ENCODE measurements around the gene SLN. TPM values are rescaled to one million over a fixed set of nuclear protein-coding genes. Genes with fewer than 3 reads are reported as not detected.
A peak's percentile ranks its signal among the peaks of the same experiment; 100 is the strongest.

Gene SLN
- total and polyA plus RNA-seq, 2 donors (not counting 1 experiment from before 2014, with no cell fraction given) = not detected

- TF ChIP-seq CTCF (conservative IDR thresholded peaks at IDR 0.05 in 1 of 2, IDR thresholded peaks at IDR 0.05 in 1 of 2; ENCODE audit: low read depth in 1 of 2, low read length in 2 of 2) (no peak), EZH2 (IDR thresholded peaks at IDR 0.05; ENCODE audit: low read length, missing control alignments) (no peak)
- Histone ChIP-seq H2AFZ (ENCODE audit: low read length) (no peak overlapping the region), H3K4me2 (ENCODE audit: extremely low read depth, insufficient read depth, low read length) (no peak overlapping the region), H3K4me1 (ENCODE audit: control insufficient read depth, extremely low read depth, insufficient read depth, low read length) (no peaks in the 10 kb centered on the region), H3K9me3 (ENCODE audit: control insufficient read depth, insufficient read depth, low read depth, low read length) (no peaks in the 10 kb centered on the region), H3K9ac (ENCODE audit: insufficient read depth, low read length) (no peak overlapping the region), H3K79me2 (ENCODE audit: control insufficient read depth, insufficient read depth, low read length) (no peaks in the 10 kb centered on the region), H3K36me3 (ENCODE audit: control insufficient read depth, insufficient read depth, low read length) (no peaks in the 10 kb centered on the region), H4K20me1 (ENCODE audit: control insufficient read depth, extremely low read depth, insufficient read depth, low read length) (no peaks in the 10 kb centered on the region), H3K27me3 (ENCODE audit: control insufficient read depth, insufficient read depth, low read length) (peaks cover 3% of the 10 kb centered on the region), H3K4me3 (replicated peaks in 1 of 4; ENCODE audit: control extremely low read depth in 1 of 4, insufficient read depth in 1 of 4, low read depth in 3 of 4, low read length in 4 of 4) (no peak overlapping the region), H3K27ac (ENCODE audit: insufficient read depth, low read length) (no peak overlapping the region)
- DNase-seq (ENCODE audit: low read depth in 2 of 2) = no peak
These were observed 32.9 kb upstream of the SLN start for GRCh38 chr11:107744736-107745135.

DNA sequence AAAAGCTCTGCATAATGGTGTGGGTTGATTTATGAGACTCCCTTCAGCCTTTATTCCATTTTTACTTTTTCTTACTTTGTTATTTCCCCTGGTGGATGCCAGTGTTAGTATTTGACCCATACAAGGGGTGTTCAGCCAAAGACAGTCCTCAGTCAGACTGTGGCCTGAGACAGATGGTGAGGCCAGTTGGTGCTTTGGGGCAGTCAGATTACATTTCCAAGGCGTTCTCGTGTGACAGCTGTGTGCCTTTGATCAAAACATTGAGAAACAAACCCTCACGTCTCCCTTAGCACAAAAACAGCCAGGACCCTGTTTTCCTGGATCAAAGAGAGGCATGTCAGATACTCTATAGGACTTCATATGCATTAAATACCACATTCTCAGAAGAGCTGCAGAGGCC is 31.3 kb upstream of the SLN start:
- no peak overlapping the region for H3K27ac ChIP-seq (ENCODE audit: insufficient read depth, low read length)
- H2AFZ ChIP-seq (ENCODE audit: low read length) = no peak overlapping the region
- H3K4me2 ChIP-seq (ENCODE audit: extremely low read depth, insufficient read depth, low read length) = no peak overlapping the region
- H4K20me1 ChIP-seq (ENCODE audit: control insufficient read depth, extremely low read depth, insufficient read depth, low read length) = no peaks in the 10 kb centered on the region
- no peaks in the 10 kb centered on the region for H3K9me3 ChIP-seq (ENCODE audit: control insufficient read depth, insufficient read depth, low read depth, low read length)
- no peaks in the 10 kb centered on the region for H3K36me3 ChIP-seq (ENCODE audit: control insufficient read depth, insufficient read depth, low read length)
- H3K4me3 ChIP-seq (replicated peaks in 1 of 4; ENCODE audit: control extremely low read depth in 1 of 4, insufficient read depth in 1 of 4, low read depth in 3 of 4, low read length in 4 of 4) = no peak overlapping the region
- H3K27me3 ChIP-seq (ENCODE audit: control insufficient read depth, insufficient read depth, low read length) = peaks cover 3% of the 10 kb centered on the region
- no peak for TF ChIP-seq CTCF (conservative IDR thresholded peaks at IDR 0.05 in 1 of 2, IDR thresholded peaks at IDR 0.05 in 1 of 2; ENCODE audit: low read depth in 1 of 2, low read length in 2 of 2)
- TF ChIP-seq EZH2 (IDR thresholded peaks at IDR 0.05; ENCODE audit: low read length, missing control alignments) = no peak
- H3K4me1 ChIP-seq (ENCODE audit: control insufficient read depth, extremely low read depth, insufficient read depth, low read length) = no peaks in the 10 kb centered on the region
- no peak overlapping the region for H3K9ac ChIP-seq (ENCODE audit: insufficient read depth, low read length)
- DNase-seq (ENCODE audit: low read depth in 2 of 2) = no peak
- H3K79me2 ChIP-seq (ENCODE audit: control insufficient read depth, insufficient read depth, low read length) = no peaks in the 10 kb centered on the region

- Histone ChIP-seq H4K20me1 (ENCODE audit: control insufficient read depth, extremely low read depth, insufficient read depth, low read length) (no peaks in the 10 kb centered on the region), H3K9me3 (ENCODE audit: control insufficient read depth, insufficient read depth, low read depth, low read length) (no peaks in the 10 kb centered on the region), H3K27ac (ENCODE audit: insufficient read depth, low read length) (no peak overlapping the region), H3K4me1 (ENCODE audit: control insufficient read depth, extremely low read depth, insufficient read depth, low read length) (no peaks in the 10 kb centered on the region), H3K27me3 (ENCODE audit: control insufficient read depth, insufficient read depth, low read length) (no peaks in the 10 kb centered on the region), H3K4me2 (ENCODE audit: extremely low read depth, insufficient read depth, low read length) (no peak overlapping the region), H3K9ac (ENCODE audit: insufficient read depth, low read length) (no peak overlapping the region), H3K79me2 (ENCODE audit: control insufficient read depth, insufficient read depth, low read length) (no peaks in the 10 kb centered on the region), H2AFZ (ENCODE audit: low read length) (no peak overlapping the region), H3K36me3 (ENCODE audit: control insufficient read depth, insufficient read depth, low read length) (no peaks in the 10 kb centered on the region), H3K4me3 (replicated peaks in 1 of 4; ENCODE audit: control extremely low read depth in 1 of 4, insufficient read depth in 1 of 4, low read depth in 3 of 4, low read length in 4 of 4) (no peak overlapping the region)
- DNase-seq (ENCODE audit: low read depth in 2 of 2) = peak in 1 of 2 donors; percentile 52
- TF ChIP-seq CTCF (conservative IDR thresholded peaks at IDR 0.05 in 1 of 2, IDR thresholded peaks at IDR 0.05 in 1 of 2; ENCODE audit: low read depth in 1 of 2, low read length in 2 of 2) (peak; percentile 54 to 83), EZH2 (IDR thresholded peaks at IDR 0.05; ENCODE audit: low read length, missing control alignments) (no peak)
These were observed 29.4 kb upstream of the SLN start for GRCh38 chr11:107741044-107741823.
